Osteocyte (in vitro differentiated cells): Measurements from ENCODE around the gene GHDC. TPM values are rescaled to one million over a fixed set of nuclear protein-coding genes. Genes with fewer than 3 reads are reported as not detected.
"Not testable (repeated sequence)": the region's sequence is repeated elsewhere in the genome, so short reads cannot be mapped to it uniquely, and the experiment has no call there.

Source experiments
- DNase-seq: peaks from one replicate; pipeline ENCODE4 v3.0.0; 2021; ENCODE audit warnings: mixed read lengths; ENCODE audit not compliant: unreplicated experiment; ENCODE audit errors: extremely low spot score
- H3K27ac Mint-ChIP-seq: one replicate; pipeline ENCODE4 v1.8.0; 2021; ENCODE audit warnings: mild to moderate bottlenecking, mixed read lengths; ENCODE audit not compliant: unreplicated experiment
- H3K27me3 Mint-ChIP-seq: one replicate; pipeline ENCODE4 v1.8.0; 2021; ENCODE audit warnings: mixed read lengths; ENCODE audit not compliant: unreplicated experiment
- H3K36me3 Mint-ChIP-seq: one replicate; pipeline ENCODE4 v1.8.0; 2021; ENCODE audit warnings: mixed read lengths; ENCODE audit not compliant: unreplicated experiment
- H3K4me1 Mint-ChIP-seq: one replicate; pipeline ENCODE4 v1.8.0; 2021; ENCODE audit warnings: mixed read lengths; ENCODE audit not compliant: unreplicated experiment
- H3K4me3 Mint-ChIP-seq: one replicate; pipeline ENCODE4 v1.8.0; 2021; ENCODE audit warnings: mild to moderate bottlenecking, moderate library complexity, mixed read lengths; ENCODE audit not compliant: unreplicated experiment
- H3K9me3 Mint-ChIP-seq: one replicate; pipeline ENCODE4 v1.8.0; 2021; ENCODE audit warnings: mixed read lengths; ENCODE audit not compliant: unreplicated experiment
- CTCF ChIP-seq: fragments of 200-600 bp; sonication (generic); IDR thresholded peaks from 2 replicates; pipeline ENCODE4 v1.5.0; 2021; ENCODE audit warnings: antibody characterized with exemption, mild to moderate bottlenecking, moderate library complexity
- total RNA-seq: library from RNA; stranded (reverse); gene quantifications from 2 replicates; pipeline ENCODE4 v1.2.1, GENCODE V29; 2021

Gene GHDC
- total RNA-seq, 1 donor from 2014 or later = 7.3 TPM

DNA sequence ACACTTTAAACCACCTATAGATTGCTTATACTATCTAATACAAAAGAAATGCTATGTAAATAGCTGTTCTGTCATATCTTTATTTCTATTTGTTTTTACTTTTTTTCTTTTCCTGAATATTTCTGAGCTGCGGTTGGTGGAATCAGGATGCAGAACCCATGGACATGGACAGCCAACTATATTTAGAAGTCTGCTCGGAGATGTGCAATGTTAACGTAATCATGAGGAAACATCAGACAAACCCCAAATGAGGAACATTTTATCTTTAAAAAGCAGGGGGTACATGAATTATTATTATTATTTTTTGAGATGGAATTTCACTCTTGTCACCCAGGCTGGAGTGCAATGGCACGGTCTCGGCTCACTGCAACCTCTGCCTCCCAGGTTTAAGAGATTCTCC is 31.4 kb upstream of the GHDC start:
- H3K4me1 Mint-ChIP-seq = peaks cover 8% of the 10 kb centered on the region
- H3K27ac Mint-ChIP-seq = no peak overlapping the region
- no peak for TF ChIP-seq CTCF
- no peaks in the 10 kb centered on the region for H3K27me3 Mint-ChIP-seq
- H3K4me3 Mint-ChIP-seq = no peak overlapping the region
- H3K9me3 Mint-ChIP-seq = no peaks in the 10 kb centered on the region
- H3K36me3 Mint-ChIP-seq = peaks cover 26% of the 10 kb centered on the region
- no peak for DNase-seq

DNA sequence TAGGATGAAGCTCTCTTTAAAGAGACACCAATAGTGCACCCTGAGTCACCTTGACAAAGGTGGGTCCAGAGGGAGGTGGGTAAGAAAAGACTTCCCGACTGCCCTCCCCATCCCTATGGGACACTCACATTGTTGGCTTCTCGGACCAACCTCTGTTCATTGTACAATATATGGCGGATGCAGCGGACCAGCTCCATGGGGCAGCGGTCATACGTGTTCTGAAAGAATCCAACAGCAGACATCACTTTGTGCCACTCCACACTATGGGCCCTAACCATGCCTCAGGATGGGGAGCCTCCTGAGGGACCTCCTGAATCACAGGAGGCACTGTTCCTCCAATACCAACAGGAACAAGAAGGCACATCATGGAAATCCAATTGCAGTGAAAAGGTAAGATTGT is 30.4 kb upstream of the GHDC start:
- Mint-ChIP-seq H3K27me3 (no peaks in the 10 kb centered on the region), H3K4me1 (peaks cover 8% of the 10 kb centered on the region), H3K9me3 (no peaks in the 10 kb centered on the region), H3K4me3 (no peak overlapping the region), H3K36me3 (peaks cover 31% of the 10 kb centered on the region), H3K27ac (no peak overlapping the region)
- TF ChIP-seq CTCF = no peak
- DNase-seq = no peak

GRCh38 chr17:42221886-42222745 is 27.8 kb upstream of the GHDC start:
- no peak for DNase-seq
- Mint-ChIP-seq H3K27me3 (no peaks in the 10 kb centered on the region), H3K4me3 (no peak overlapping the region), H3K27ac (no peak overlapping the region), H3K36me3 (peaks cover 41% of the 10 kb centered on the region), H3K9me3 (no peaks in the 10 kb centered on the region), H3K4me1 (no peaks in the 10 kb centered on the region)
- peak; percentile 63 for TF ChIP-seq CTCF

GRCh38 chr17:42219280-42219679 is 25.0 kb upstream of the GHDC start:
- not testable (repeated sequence) for H3K27me3 Mint-ChIP-seq, H3K4me3 Mint-ChIP-seq, H3K4me1 Mint-ChIP-seq, DNase-seq, H3K9me3 Mint-ChIP-seq, H3K27ac Mint-ChIP-seq
- H3K36me3 Mint-ChIP-seq = peaks cover 50% of the 10 kb centered on the region

DNA sequence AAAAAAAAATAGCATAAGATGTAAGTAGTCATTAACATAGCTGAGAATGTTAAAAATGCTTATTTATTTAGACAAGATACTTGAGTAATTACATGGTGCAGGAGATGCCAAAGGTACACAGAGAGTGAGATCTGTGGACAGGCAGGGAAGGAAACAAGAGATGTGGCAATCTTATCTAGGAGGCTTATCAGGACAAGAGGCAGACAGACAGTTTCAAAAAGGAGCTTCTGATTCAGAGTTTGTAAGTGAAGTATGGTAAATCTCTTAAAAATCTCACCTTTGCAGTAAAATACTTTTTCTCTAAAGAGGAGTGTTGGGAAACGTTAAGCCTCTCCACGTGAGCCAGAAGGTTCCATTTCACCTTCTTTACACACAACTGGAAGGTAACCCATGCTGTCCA is 19.9 kb upstream of the GHDC start:
- H3K27ac Mint-ChIP-seq = no peak overlapping the region
- H3K4me3 Mint-ChIP-seq = no peak overlapping the region
- DNase-seq = no peak
- no peak for TF ChIP-seq CTCF
- H3K9me3 Mint-ChIP-seq = no peaks in the 10 kb centered on the region
- H3K27me3 Mint-ChIP-seq = no peaks in the 10 kb centered on the region
- no peaks in the 10 kb centered on the region for H3K4me1 Mint-ChIP-seq
- peaks cover 50% of the 10 kb centered on the region for H3K36me3 Mint-ChIP-seq
